Activated CD8-positive, alpha-beta memory T cell treated with anti-CD3 and anti-CD28 coated beads, Interleukin-2, amount 10 ng/mL, durations not matched to agents 7 days and 5 days (primary cell): Measurements from ENCODE around the gene ARSJ. TPM values are rescaled to one million over a fixed set of nuclear protein-coding genes. Genes with fewer than 3 reads are reported as not detected.
"Not testable (repeated sequence)": the region's sequence is repeated elsewhere in the genome, so short reads cannot be mapped to it uniquely, and the experiment has no call there.

Source experiments
- ATAC-seq: fragments of 150-1000 bp; cut with Tn5 transposase; one replicate; pipeline ENCODE4 v1.10.0; 2021; ENCODE audit warnings: moderate library complexity
- CTCF ChIA-PET: fragments of 350-600 bp; sonication (Branson Sonifier 250); formaldehyde crosslinking; loops from one replicate; lab custom pipeline; 2021; ENCODE audit warnings: antibody characterized with exemption; lab: Charles Lee
- DNase-seq: peaks from one replicate; pipeline ENCODE4 v3.0.0-alpha.2; 2020
- H3K27ac Mint-ChIP-seq: one replicate; pipeline ENCODE4 v1.8.0; 2021; ENCODE audit warnings: mild to moderate bottlenecking, mixed read lengths
- H3K27me3 Mint-ChIP-seq: one replicate; pipeline ENCODE4 v1.8.0; 2021; ENCODE audit warnings: mixed read lengths
- H3K36me3 Mint-ChIP-seq: one replicate; pipeline ENCODE4 v1.8.0; 2021; ENCODE audit warnings: mild to moderate bottlenecking, mixed read lengths
- H3K4me1 Mint-ChIP-seq: one replicate; pipeline ENCODE4 v1.8.0; 2021; ENCODE audit warnings: mixed read lengths
- H3K4me3 Mint-ChIP-seq: one replicate; pipeline ENCODE4 v1.8.0; 2021; ENCODE audit warnings: mild to moderate bottlenecking, moderate library complexity, mixed read lengths
- H3K9me3 Mint-ChIP-seq: one replicate; pipeline ENCODE4 v1.8.0; 2022; ENCODE audit warnings: low read depth, mixed read lengths
- total RNA-seq, 2 experiments: library from RNA; stranded (reverse); gene quantifications; one replicate each; pipeline ENCODE4 v1.2.3, GENCODE V29; 2021

Gene ARSJ
- total RNA-seq, 2 experiments from 2014 or later = not detected

GRCh38 chr4:113943085-113943484 lies 36.4 kb downstream of the ARSJ start:
- CTCF ChIA-PET = interaction anchor here (1.3 kb wide), 1 partner anchor 10 kb away, joined by 3 read pairs; no protein-coding TSS in a partner anchor

GRCh38 chr4:113941836-113942235 lies 37.6 kb downstream of the ARSJ start:
- H3K27me3 Mint-ChIP-seq = no peaks in the 10 kb centered on the region
- CTCF ChIA-PET = no interaction called here
- no peak overlapping the region for H3K4me3 Mint-ChIP-seq
- no peaks in the 10 kb centered on the region for H3K36me3 Mint-ChIP-seq
- DNase-seq = no peak
- peaks cover 8% of the 10 kb centered on the region for H3K4me1 Mint-ChIP-seq
- no peaks in the 10 kb centered on the region for H3K9me3 Mint-ChIP-seq
- no peak for ATAC-seq
- no peak overlapping the region for H3K27ac Mint-ChIP-seq

More at GRCh38 chr4:113943085-113943484, 36.4 kb downstream of the ARSJ start:
- H3K36me3 Mint-ChIP-seq = no peaks in the 10 kb centered on the region
- H3K4me1 Mint-ChIP-seq = peaks cover 8% of the 10 kb centered on the region
- H3K27me3 Mint-ChIP-seq = no peaks in the 10 kb centered on the region
- no peaks in the 10 kb centered on the region for H3K9me3 Mint-ChIP-seq
- ATAC-seq = no peak
- no peak overlapping the region for H3K27ac Mint-ChIP-seq
- DNase-seq = no peak
- H3K4me3 Mint-ChIP-seq = no peak overlapping the region

GRCh38 chr4:113940103-113940502 lies 39.3 kb downstream of the ARSJ start:
- H3K4me3 Mint-ChIP-seq, CTCF ChIA-PET, DNase-seq: not testable (repeated sequence)

GRCh38 chr4:113935190-113935589 lies 44.3 kb downstream of the ARSJ start:
- DNase-seq = no peak
- Mint-ChIP-seq H3K27ac (no peak overlapping the region), H3K4me1 (no peaks in the 10 kb centered on the region), H3K4me3 (no peak overlapping the region), H3K36me3 (no peaks in the 10 kb centered on the region), H3K9me3 (no peaks in the 10 kb centered on the region), H3K27me3 (no peaks in the 10 kb centered on the region)
- CTCF ChIA-PET = no interaction called here
- ATAC-seq = no peak

More at GRCh38 chr4:113940103-113940502, 39.3 kb downstream of the ARSJ start:
- H3K4me1 Mint-ChIP-seq, H3K9me3 Mint-ChIP-seq, H3K27ac Mint-ChIP-seq, ATAC-seq, H3K36me3 Mint-ChIP-seq, H3K27me3 Mint-ChIP-seq: not testable (repeated sequence)

DNA sequence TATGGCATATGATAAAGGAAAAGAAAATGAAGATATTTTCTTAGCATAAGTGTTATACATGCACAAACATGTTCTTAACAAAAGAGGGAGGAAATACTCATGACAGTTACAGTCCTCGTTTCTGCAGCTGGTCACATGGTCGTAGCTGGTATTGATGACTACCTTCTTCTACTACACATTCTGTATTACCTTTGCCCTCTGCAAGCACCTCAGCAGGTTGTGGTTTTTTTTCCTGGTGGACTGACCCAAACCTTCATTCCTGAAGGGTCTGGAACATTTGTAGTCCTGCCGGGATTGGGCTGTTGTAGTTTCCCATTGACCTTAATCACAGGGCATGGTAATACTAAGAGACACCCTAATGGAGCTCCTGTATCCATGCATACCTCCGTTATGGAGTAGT lies 54.7 kb downstream of the ARSJ start:
- H3K9me3 Mint-ChIP-seq, DNase-seq, H3K27ac Mint-ChIP-seq, H3K27me3 Mint-ChIP-seq, H3K4me1 Mint-ChIP-seq, ATAC-seq, H3K36me3 Mint-ChIP-seq, H3K4me3 Mint-ChIP-seq, CTCF ChIA-PET: not testable (repeated sequence)

DNA sequence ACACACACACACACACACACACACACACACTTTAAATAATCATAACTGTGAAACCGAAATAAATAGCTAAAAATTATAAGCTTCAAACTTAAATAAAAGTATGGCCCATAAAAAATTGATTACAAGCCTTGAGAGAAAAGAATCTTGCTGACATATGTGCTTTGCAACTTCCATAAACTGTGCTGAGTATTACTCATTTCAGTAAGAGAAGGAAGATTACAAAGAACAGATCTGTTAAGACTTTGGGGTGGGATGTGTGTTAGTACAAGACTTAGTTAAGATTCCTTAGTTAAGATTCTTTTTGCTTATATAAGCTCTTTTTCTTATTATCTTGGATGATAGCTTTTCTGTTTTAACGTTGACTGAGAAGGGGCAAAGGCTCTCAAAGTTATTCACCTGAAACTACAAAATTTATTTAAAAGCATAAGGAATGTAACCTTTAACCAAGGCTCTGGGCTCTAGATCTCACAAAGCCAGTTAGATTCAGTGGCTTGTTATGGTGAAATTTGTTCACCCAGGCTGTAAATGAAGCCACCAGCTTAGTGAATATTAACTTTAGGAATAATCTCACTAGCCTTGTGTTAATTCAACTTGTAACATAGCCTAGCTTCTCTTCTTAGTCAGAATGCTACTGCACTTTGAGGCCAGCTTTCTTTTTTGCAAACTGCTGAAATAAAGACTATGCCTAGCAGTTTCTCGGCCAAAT lies 58.2 kb downstream of the ARSJ start:
- Mint-ChIP-seq H3K27ac (no peak overlapping the region), H3K9me3 (no peaks in the 10 kb centered on the region), H3K4me3 (no peak overlapping the region), H3K4me1 (peaks cover 2% of the 10 kb centered on the region), H3K36me3 (no peaks in the 10 kb centered on the region), H3K27me3 (no peaks in the 10 kb centered on the region)
- no peak for ATAC-seq
- CTCF ChIA-PET = no interaction called here
- no peak for DNase-seq

- Mint-ChIP-seq H3K27me3 (no peaks in the 10 kb centered on the region), H3K27ac (no peak overlapping the region), H3K4me1 (peaks cover 2% of the 10 kb centered on the region), H3K4me3 (no peak overlapping the region), H3K9me3 (no peaks in the 10 kb centered on the region), H3K36me3 (no peaks in the 10 kb centered on the region)
- ATAC-seq (no peak), DNase-seq (no peak)
- CTCF ChIA-PET = no interaction called here
Observed at GRCh38 chr4:113919611-113920010, 59.8 kb downstream of the ARSJ start.

- no peaks in the 10 kb centered on the region for H3K36me3 Mint-ChIP-seq
- CTCF ChIA-PET = no interaction called here
- H3K9me3 Mint-ChIP-seq = no peaks in the 10 kb centered on the region
- H3K4me3 Mint-ChIP-seq = no peak overlapping the region
- H3K27ac Mint-ChIP-seq = no peak overlapping the region
- DNase-seq (no peak), ATAC-seq (no peak)
- peaks cover 2% of the 10 kb centered on the region for H3K4me1 Mint-ChIP-seq
- H3K27me3 Mint-ChIP-seq = no peaks in the 10 kb centered on the region
Observed at GRCh38 chr4:113919145-113919544, 60.3 kb downstream of the ARSJ start.

GRCh38 chr4:113908829-113909228 lies 70.6 kb downstream of the ARSJ start:
- H3K9me3 Mint-ChIP-seq = peaks cover 7% of the 10 kb centered on the region
- no peak overlapping the region for H3K4me3 Mint-ChIP-seq
- peaks cover 2% of the 10 kb centered on the region for H3K36me3 Mint-ChIP-seq
- H3K27me3 Mint-ChIP-seq = peaks cover 3% of the 10 kb centered on the region
- no peaks in the 10 kb centered on the region for H3K4me1 Mint-ChIP-seq
- H3K27ac Mint-ChIP-seq = no peak overlapping the region
- CTCF ChIA-PET = no interaction called here
- no peak for DNase-seq
- no peak for ATAC-seq

DNA sequence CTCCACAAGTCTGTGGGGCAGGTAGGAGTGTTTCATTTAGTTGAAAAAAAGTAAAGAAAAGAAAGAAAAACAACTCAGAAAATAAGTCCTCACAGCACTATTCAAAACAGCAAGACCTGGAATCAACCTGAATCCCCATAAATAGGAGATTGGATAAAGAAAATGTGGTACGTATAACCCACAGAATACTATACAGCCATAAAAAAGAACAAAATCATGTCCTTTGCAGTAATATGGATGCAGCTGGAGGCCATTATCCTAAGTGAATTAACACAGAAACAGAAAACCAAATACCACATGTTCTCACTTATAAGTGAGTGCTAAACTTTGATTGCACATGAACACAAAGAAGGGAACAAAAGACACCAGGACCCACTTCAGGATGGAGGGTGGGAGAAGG lies 71.9 kb downstream of the ARSJ start:
- Mint-ChIP-seq H3K27ac (no peak overlapping the region), H3K4me1 (peaks cover 4% of the 10 kb centered on the region), H3K36me3 (peaks cover 2% of the 10 kb centered on the region), H3K9me3 (peaks cover 7% of the 10 kb centered on the region), H3K27me3 (peaks cover 3% of the 10 kb centered on the region), H3K4me3 (no peak overlapping the region)
- CTCF ChIA-PET = no interaction called here
- no peak for DNase-seq
- ATAC-seq = no peak

- CTCF ChIA-PET = interaction anchor here (0.6 to 1.9 kb wide), 2 partner anchors 14 to 227 kb away, joined by 3 to 6 read pairs; no protein-coding TSS in a partner anchor
- ATAC-seq (no peak), DNase-seq (no peak)
- Mint-ChIP-seq H3K4me3 (no peak overlapping the region), H3K9me3 (peaks cover 7% of the 10 kb centered on the region), H3K27me3 (peaks cover 3% of the 10 kb centered on the region), H3K4me1 (peaks cover 13% of the 10 kb centered on the region), H3K36me3 (peaks cover 2% of the 10 kb centered on the region), H3K27ac (no peak overlapping the region)
Observed at GRCh38 chr4:113905301-113905700, 74.1 kb downstream of the ARSJ start.

GRCh38 chr4:113904877-113905276 lies 74.6 kb downstream of the ARSJ start:
- Mint-ChIP-seq H3K4me3 (no peak overlapping the region), H3K4me1 (peaks cover 15% of the 10 kb centered on the region), H3K27ac (no peak overlapping the region), H3K36me3 (peaks cover 2% of the 10 kb centered on the region), H3K9me3 (peaks cover 7% of the 10 kb centered on the region), H3K27me3 (peaks cover 3% of the 10 kb centered on the region)
- ATAC-seq (no peak), DNase-seq (no peak)
- CTCF ChIA-PET = interaction anchor here (0.6 to 1.9 kb wide), 2 partner anchors 14 to 227 kb away, joined by 3 to 6 read pairs; no protein-coding TSS in a partner anchor

DNA sequence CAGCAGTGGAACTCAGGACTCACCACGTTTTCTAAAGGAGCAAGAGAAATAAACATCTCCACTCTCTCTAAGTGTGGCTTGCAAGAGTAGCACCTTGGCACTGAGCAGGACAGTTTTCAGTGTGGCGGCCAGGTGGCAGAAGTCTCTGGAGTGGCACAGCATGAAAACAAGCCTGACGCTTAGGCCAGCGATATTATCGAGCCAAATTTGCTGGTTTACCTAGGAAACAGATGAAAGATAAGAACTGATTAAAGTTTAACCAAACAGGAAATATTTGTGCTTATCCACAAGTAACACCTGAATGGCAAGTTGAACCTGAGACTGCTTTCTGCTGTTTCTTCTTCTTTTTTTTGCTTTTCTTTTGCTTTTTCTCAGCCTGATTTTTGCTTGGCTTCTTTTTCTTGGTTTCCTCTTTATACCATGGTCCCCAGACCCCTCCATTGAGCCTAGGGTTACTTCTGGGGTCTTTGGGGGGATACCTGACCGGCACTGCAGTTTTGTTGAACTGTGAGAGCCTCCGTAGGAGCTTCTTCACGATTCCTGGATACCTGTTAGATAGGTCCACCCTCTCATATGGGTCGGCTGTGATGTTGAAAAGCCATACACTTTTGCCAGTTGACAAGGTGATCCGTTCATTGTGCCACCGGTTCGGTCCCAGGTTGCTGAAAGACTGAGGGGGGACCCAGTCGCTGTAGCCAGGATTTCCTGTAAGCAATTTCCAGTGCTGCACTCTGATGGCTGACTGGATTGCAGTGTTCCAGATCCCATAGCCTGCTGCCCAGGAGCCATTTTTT lies 77.3 kb downstream of the ARSJ start:
- H3K27me3 Mint-ChIP-seq = no peaks in the 10 kb centered on the region
- DNase-seq (peak; percentile 57), ATAC-seq (peak; percentile 89)
- peaks cover 23% of the 10 kb centered on the region for H3K4me1 Mint-ChIP-seq
- H3K4me3 Mint-ChIP-seq = no peak overlapping the region
- no peaks in the 10 kb centered on the region for H3K9me3 Mint-ChIP-seq
- CTCF ChIA-PET = no interaction called here
- H3K27ac Mint-ChIP-seq = no peak overlapping the region
- H3K36me3 Mint-ChIP-seq = no peaks in the 10 kb centered on the region
